Right lung (tissue), 5 donors: ENCODE results near the gene GALNT18. TPM values are rescaled to one million over a fixed set of nuclear protein-coding genes. Genes with fewer than 3 reads are reported as not detected.

Experiments used
- DNase-seq, 2 donors: peaks; one replicate each; pipeline ENCODE4 v3.0.0-alpha.2; 2013
- polyA plus RNA-seq, 5 donors: library from polyadenylated mRNA; unstranded; fragments of 120-200 nt; gene quantifications; one replicate each; pipeline versions ENCODE4 v1.2.1 to v1.2.3, GENCODE V29; 2013; ENCODE audit warnings: inconsistent platforms in 1 of 5, low replicate concordance in 1 of 5; ENCODE audit not compliant: insufficient read length in 5 of 5, insufficient read depth in 1 of 5

Gene GALNT18
- polyA plus RNA-seq, 5 donors: 18.0 to 26.8 (median 20.7) TPM

DNA sequence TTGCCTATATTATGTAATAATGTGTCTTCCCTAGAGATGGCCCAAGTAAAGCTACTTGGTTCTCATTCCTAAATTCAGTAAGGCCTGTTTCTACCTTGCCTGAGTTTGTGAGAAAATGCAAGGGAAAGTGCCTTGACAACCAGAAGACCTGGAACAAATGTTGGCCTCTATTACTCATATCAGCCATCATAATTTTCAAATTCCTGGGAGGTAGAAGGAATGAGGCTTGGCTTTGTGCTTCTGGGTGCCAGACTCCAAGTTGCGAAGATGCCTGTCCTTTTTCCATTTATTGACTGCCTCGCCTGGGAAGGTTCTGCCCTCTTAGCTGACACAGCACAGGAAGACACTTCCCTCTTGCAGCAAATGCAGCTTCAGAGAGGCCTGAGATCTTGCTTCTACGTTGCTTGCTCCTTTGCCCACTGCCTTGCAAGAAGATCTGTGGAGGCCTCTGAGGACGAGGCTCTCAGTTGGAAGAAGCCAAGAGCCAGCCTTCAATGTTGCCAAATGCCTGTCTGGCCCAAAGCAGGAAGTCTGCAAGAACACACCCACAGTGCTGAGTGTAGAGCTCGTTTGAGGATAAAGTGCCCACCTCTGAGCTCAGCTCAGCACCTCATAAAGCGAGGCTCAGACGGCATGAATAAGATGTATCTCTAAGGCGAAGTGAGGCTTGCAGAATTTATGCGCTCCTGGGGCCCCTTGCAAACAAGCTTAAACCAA, 120.1 kb downstream of the GALNT18 start:
- DNase-seq: no peak

DNA sequence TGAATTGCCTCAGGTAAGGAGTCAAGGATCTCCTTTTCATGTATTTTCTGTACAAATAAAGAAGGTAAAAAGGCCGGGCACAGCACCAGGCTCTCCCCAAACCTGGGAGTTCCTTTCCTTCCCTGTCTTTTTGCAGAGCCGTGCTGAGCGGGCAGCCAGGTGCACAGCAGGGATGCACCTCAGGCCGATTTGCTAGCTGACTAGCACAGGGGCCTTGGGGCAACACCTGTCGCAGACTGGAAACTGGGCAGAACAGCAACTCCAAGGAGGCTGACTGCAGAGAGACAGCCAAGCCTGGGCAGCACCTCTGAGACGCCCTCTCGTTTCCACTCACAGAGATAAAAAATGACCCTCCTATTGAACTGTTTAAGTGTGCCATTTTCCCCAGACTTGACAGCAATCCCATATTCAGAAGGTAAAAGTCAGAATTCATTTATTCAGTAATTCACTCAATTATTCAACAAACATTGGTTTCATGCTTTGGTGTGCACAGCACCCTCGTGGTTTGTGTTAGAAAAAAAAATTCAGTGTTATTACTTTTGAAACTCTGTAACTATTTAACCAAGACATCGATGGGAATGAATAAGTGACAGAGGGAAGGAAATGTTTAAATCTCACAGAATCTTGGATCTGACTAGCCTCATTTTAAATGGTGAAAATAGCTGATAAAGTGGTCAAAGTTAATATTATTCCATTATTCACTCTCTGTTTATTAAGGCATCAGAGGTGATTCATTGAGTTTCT, 120.9 kb downstream of the GALNT18 start:
- no peak for DNase-seq

DNA sequence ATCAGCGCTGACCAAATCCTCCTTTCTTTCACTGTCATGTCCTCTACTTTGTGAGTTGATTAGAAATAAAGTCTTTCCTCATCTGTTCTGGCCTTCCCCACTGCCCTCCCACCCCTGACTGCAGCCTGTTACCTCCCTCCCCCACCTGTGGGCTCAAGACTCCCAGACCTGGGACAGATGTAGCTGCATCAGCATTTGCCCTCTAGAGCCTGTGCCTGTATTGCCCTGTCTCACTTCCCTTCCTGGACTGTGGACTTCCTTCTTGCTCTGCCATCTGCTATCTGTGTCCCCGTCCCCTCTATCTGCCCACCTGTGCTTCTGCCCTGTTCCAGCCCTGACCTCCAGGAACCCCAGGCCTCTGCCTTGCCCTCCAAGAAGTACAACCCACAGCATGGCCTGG, 122.5 kb downstream of the GALNT18 start:
- DNase-seq: no peak

DNA sequence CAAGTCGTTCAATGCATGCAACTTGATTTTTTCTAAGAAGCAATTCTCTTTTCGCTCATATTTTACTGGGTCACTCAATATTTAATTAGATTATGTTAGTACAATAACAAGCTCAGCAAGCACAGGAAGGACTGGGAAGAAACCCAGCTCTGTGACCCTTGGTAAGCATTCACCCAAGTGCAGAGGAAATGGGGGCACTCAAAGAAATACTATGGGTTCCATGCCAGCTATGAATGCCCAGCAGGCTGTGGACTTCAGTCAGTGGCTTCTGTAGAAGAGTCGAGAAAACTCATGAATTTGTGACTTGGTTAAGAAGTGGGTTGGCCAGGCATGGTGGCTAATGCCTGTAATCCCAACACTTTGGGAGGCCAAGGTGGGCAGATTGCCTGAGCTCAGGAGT, 123.6 kb downstream of the GALNT18 start:
- no peak for DNase-seq

DNA sequence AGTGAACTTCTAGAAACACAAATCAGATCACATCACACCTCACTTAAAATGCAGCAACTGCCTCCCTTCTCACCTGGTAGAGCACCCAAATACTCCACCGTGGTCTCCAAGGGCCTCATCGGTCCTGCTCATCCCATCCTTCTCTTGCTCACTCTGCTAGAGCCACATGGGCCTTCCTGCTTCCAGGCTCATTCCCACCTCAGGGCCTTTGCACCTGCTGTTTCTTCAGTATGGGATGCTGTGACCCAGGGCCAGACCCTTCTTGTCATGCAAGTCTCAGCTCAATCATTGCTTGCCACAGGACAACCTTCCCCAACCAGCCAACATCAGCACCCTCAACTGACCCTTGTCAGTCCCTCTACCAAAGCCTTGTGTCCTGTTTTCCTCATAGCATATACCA, 124.9 kb downstream of the GALNT18 start:
- no peak for DNase-seq

DNA sequence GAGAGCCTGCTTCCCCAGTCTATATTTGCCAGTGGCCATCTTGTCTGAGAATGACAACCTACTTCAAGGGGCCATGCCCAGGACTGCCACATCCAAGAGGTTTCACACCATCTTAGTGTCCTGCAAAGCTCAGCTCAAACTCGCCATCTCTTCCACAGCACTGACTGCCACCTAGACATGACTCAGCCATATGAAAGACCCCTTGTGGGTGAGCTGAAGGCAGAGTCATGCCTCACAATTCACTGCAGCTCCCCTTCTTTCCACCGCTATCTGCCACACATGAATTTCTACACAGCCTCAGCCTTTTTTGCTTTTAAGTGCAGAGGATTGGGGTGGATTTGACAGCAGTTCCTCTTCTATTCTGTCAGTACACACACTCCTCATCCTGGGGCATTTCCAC, 127.5 kb downstream of the GALNT18 start:
- no peak for DNase-seq

DNA sequence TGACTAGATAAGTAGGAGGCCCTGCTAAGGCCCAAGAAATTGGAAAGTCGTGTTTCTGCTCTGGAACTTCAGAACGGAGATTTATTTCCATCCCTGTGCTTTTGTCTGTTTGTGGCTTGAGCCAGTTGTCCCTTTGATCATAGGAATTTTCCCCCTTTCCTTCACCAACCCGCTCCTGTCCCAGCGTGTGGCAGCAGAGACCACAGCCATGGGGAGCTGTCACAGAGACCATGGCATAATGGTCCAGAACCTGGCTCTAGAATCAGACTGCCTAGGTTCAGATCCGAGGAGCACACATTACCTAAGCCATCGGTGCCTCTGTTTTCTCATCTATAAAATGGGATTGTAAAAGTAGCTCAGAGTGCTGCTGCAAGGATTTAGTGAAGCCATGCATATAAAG, 128.1 kb downstream of the GALNT18 start:
- no peak for DNase-seq

DNA sequence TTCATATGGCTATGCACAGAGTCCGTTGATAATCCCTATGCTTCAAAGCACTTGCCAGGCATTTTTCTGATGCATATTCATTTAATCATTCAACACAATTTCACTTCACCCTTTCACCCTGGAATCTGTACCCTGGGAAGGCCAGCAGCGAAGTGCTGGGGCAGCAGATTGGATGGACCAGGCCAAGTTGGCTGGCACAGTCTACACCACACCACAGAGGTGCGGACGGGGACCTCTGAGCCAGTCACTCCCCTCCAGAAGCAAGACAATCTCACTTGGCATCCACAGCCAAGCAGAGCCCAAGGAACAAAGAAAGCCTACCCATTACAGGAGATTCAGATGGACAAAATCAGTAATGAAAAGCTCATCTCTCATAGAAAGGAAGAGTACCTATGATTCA, 130.2 kb downstream of the GALNT18 start:
- no peak for DNase-seq

DNA sequence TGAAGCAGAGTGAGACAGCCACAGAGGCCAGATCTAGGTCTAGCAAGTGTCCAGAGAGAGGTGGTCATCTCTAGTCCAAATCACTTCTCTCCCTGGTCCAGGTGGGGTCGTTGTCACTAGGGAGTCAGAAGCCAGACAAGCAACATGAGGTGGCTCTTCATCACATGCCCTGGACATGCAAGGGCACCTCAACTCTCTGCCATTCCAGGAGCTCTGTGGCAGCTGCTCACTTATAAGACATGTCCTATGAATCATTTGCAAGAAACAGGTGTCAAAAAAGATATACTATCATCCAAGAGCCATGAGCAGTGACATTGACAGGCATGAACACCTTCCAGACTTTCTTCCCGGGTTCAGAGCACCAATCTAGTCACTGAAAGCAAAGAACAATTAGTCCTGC, 130.8 kb downstream of the GALNT18 start:
- DNase-seq: no peak

DNA sequence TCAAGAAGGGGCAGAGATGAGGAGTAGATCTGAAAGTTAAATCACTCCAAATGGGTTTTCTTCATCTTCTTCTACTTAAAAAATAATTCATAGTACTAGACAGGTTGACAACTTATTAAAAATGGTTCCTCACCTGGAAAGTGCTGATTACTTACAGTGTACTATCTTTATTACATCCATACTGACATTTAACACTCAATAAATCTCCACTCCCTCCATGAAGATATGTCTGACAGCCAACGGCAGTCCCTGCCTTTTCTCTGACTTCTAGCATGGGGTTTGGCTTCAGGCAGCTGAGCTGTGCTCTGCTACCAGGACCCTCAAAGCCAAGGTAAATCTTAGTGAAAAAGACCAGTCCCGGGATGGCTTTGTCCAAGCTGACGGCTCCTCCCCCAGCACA, 135.4 kb downstream of the GALNT18 start:
- no peak for DNase-seq

DNA sequence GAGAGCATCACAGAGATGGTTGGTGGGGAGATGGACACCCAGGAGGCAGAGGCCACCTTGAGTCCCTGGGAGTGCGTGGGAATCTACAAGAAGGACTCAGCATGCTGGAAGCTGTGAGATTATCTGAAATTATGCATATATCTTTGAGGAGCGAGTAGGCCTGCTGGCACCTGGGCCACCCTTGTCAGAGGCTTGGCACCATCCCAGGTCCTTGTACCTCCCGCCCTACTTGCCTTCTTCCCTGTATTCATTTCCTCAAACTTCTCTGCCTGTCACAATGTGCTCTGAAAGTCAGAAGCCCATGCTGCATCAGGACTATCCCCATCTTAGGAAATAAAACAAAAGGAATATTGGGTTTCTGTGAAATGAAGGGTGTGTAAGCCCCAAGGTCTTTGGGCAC, 135.8 kb downstream of the GALNT18 start:
- DNase-seq: no peak

DNA sequence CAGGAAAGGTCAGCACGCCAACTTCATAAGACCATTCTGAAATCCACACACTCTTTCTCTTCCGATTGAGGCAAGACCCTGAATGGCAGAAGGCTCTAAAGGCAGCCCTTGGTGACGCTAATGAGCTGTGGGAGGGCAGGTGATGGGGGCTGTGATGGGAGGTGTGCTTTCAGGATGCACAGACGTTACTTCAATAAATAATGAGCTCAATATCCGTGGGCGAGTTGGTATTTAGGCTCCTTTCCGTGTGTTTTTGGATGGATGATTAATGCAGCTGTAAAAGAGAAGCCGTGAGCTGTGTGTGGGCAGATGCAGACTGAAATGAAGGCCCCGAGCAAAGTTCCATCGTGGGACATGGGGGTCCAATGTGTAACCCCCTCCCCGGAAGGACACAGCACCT, 138.2 kb downstream of the GALNT18 start:
- DNase-seq: no peak

DNA sequence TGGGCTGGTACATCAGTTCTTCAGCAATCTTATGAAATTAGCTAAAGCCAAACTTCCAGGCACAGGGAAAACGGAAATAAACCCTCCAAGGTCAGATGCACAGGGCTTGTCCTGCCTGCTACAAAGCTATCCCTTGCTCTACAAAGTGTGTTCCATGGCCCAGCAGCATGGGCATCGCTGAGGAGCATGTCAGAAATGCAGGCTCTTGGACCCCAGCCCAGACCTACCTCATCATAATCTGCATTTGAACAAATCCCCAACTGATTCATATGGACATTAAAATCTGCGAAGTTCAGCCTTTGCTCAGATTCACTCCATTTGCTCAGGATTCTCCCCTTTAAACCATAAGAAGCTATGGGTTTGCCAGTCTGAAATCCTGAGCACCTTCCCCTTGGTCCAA, 139.1 kb downstream of the GALNT18 start:
- no peak for DNase-seq

DNA sequence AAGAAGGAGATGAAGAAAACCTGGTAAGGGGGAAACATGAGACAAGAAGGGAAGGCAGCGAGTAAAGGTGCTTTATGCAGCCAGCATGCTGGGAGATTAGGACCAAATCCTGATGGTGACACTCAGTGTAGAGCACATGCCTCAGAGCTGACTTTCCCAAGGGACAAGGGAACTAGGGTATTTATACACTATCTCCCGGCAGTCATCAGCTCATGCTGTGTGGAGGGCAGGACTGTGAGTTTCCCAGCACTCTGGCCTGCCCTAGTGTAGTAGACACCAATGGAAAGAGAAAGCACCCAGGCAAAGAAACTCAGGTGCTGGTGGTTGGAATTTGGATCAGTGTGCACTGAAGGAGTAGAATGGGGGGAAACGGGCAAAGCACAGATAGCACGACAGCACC, 140.4 kb downstream of the GALNT18 start:
- no peak for DNase-seq

DNA sequence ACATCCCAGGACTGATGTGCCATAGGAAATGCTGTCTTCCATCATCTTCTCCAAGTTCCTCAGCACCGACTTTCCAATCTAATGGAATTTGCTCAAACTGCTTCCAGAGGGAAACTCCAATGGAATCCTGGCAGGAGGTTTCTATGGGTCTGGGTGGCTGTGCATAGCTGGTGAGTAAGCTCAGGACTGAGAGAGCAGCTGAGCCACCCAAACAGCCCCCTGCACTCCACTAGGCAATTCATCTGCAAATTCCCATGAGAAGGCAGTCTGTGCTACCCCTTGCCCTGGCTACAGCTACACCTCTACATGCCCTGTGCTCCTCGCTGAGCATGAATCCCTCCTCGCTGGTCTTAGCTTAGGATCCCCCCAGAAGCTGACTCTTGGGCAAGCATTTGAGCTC, 140.8 kb downstream of the GALNT18 start:
- DNase-seq: no peak

DNA sequence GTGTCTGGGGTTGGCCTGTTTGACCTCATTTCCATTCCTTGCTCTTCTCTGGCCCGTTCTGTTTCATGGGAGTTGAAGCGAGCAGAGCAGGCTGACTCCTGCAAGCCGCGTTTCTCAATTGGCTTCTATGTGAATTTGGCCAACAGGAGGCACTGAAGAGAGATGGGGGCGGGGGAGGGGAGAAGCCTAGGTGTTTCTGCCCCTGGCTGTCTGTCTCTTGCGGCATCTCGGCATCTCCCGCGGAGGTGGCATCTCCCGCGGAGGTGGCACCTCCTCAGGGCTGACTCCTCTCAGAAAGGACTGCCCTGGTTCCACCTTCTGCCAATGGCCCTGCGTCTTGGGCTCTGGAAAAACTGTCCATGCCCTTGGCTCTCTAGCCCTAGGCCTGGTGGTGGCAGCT, 143.1 kb downstream of the GALNT18 start:
- no peak for DNase-seq

DNA sequence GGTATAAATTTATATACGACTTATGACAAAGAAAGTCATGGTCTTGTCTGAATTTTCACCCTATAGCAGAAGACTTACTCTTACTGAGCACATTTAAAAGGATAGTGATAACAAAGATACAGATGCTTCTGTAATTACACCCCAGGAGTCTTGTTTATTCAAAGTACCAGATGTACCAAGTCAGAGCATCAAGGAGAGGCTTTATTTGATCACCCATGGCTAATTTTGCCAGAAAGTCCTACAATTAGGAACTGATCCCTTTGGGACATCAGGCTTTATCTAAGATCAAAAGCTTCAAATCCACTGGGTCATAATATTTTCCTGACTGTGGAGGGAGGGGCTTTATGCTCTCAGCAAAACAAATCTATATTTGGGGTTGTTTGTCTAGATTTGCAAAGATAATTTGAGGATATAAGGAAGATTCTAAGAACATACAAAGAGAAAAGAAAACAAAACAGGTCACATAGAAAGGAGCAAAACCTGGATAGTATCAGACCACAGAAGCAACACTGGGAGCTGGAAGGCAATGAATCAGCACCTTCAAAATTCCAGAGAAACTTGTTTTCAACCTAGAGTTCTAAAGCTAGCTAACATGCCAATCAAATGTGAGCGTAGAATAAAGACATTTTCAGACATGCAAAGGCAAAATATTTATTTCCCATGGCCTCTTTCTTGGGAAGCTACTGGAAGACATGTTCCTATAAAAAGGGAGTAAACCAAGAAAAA, 143.9 kb downstream of the GALNT18 start:
- DNase-seq: no peak

DNA sequence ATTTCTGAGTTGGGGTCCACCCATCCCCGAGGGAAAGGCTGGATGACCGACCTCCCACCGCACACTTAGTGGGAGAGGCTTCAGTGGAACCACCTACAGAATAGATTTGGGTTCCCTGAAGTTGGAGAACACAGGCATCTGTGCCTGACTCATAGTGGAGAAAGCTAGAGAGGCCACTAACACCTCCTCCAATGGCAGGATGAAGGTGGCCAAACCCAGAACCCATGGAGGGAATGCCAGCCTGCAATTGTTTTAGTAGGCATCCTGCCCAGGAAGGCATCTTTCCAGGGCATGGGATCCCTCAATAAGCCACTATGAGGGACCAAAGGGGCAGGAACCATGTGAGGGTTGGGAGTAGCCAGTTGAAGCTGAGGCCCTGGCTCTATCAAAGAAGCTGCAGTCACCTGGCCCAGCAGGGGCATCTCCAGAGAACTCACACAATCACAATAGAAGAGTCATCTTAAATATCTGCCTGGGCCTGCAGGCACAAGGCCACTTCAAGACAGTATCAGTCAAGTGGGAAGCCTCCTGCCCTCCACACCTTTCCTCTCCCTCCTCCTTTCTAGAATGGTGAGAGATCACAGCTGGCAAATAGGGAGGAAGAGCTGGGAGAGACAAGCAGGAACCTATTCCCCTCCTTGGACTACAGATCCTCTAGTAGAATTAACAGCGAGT, 144.7 kb downstream of the GALNT18 start:
- DNase-seq: no peak

DNA sequence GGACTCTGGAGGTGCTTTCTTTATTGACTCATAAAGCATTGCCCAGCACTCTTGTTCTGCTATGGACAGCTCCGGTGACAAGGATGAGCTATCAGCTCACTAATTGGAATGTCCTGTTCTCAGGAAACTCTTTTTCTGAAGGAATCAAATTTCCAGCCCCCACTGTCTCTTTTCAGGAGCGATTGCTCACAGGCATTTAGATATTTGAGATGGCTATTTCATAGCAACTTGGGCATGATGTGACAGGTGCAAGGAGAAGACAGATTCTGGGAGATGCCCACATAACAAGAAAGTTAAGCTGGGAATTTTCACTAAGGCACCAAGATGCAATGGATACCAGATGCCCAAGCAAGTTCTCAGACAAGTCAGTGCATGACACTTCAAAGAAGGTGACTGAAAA, 145.3 kb downstream of the GALNT18 start:
- DNase-seq: no peak

DNA sequence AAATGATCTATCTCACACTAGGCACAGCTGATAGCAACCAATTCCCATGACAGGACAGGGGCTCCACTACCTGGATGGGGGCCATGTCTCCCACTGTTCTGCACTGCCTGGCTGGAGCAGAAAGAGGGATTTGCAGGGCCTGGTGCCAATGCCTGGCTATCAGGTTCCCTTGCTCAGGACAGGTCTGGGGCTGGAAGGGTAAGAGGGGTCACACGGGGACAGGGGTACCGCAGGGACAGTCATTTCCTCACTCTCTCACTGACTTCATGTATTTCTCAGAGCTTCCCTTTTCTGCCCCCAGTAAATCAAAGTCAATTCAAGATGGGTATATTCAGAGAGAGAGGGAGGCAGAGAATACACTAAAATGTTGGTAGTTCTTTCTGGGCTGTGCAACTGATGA, 149.7 kb downstream of the GALNT18 start:
- DNase-seq: no peak

DNA sequence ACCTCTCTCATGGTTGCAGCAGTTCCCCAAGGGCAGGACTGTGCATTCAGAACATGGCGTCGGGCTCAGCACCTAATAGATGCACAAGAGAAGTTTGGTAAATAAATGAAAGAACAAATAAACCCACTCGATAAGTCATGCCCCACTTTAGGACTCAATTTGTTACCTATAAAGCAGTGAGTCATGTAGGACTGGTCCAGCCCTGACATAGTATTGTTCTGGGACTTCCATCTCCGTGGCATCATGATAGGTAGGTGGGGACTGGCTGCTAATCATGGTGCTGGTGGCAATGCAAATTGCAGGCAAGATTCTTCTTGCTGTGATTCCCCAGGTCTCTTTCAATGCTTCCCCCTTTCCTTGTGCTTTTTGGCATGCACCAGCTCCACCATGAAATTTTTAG, 150.6 kb downstream of the GALNT18 start:
- no peak for DNase-seq

DNA sequence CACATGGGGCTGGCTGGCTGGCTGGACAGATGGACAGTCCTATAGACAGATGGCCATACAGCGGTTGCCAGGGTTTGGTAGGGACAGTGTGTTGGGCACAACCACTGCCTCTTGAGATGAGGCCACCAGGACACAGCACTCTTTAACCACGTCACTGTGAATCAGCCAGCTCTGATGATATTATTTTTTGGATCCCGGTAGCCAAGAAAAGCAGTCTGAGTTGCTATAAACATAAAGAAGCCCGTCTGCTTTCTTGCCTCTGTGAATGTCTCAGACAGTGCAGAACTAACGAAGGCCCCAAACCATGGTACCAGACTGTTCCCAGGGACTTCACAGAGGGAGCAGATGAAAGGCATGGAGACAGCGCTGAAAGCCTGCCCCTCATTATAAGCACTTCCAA, 152.9 kb downstream of the GALNT18 start:
- no peak for DNase-seq

DNA sequence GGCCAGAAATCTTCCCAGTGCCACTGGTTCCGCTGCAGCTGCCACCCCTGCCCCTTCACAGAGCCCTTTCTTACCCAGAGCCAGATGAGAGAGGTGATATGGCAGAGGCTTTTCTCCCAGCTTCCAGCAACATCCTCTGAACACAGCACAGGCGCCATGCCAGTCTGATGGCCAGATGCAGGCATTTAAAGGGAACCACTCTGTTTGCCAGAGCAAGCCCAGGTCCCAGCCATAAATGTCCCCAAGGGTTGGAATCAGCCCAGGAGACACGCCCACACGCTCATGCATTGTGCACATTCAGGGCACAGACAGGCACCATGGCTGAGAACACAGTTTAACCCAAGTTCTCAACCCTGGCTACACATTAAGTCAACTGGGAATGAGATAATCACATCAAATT, 154.5 kb downstream of the GALNT18 start:
- no peak for DNase-seq
